K562 (cell line): Measurements from ENCODE around the gene KLF1. TPM values are rescaled to one million over a fixed set of nuclear protein-coding genes. Genes with fewer than 3 reads are reported as not detected.

ENCODE experiments used
- CXXC5 ChIP-seq: fragments of 250-450 bp; sonication (Bioruptor Pico); IDR thresholded peaks from 2 replicates; pipeline ENCODE4 v1.8.0; 2022; ENCODE audit warnings: inconsistent platforms, mild to moderate bottlenecking, moderate library complexity
- ETV6 ChIP-seq, 3 experiments: fragments of 150-350 bp in 1 of 3; sonication (generic) in 1 of 3; formaldehyde crosslinking in 1 of 3; IDR thresholded peaks; 2 replicates each; pipeline versions ENCODE4 v1.6.1 to v1.8.0; 2014 to 2022; ENCODE audit warnings: borderline replicate concordance in 2 of 3, low read depth in 2 of 3, antibody characterized with exemption in 1 of 3, low read length in 1 of 3, mild to moderate bottlenecking in 1 of 3, missing genetic modification reagents in 1 of 3
- FOXK2 ChIP-seq, 2 experiments: fragments of 450-650 bp; IDR thresholded peaks in 1 of 2; conservative IDR thresholded peaks in 1 of 2; 2 replicates each; pipeline ENCODE4 v1.6.1; 2016; ENCODE audit warnings: low read depth in 2 of 2, mild to moderate bottlenecking in 1 of 2
- FUS ChIP-seq: fragments of 200-400 bp; formaldehyde crosslinking; optimal IDR thresholded peaks from 2 replicates; pipeline ENCODE3; 2017; ENCODE audit warnings: low read depth, low read length
- GATAD2B ChIP-seq: fragments of 450-650 bp; IDR thresholded peaks from 2 replicates; pipeline ENCODE4 v1.6.1; 2017; ENCODE audit warnings: mild to moderate bottlenecking, borderline replicate concordance
- GTF2B ChIP-seq: IDR thresholded peaks from 2 replicates; pipeline ENCODE4 v1.6.1; 2011; ENCODE audit not compliant: insufficient read length; ENCODE audit errors: extremely low read depth
- GTF3C2 ChIP-seq: IDR thresholded peaks from 3 replicates; pipeline ENCODE4 v1.6.1; 2011; ENCODE audit warnings: borderline replicate concordance, mild to moderate bottlenecking, moderate library complexity; ENCODE audit not compliant: insufficient read length; ENCODE audit errors: extremely low read depth
- HDAC6 ChIP-seq: IDR thresholded peaks from 2 replicates; pipeline ENCODE4 v1.6.1; 2012; ENCODE audit warnings: low read depth, mild to moderate bottlenecking, control low read depth, inconsistent platforms, low read length, moderate library complexity
- HOXB6 ChIP-seq: fragments of 250-450 bp; sonication (Bioruptor Pico); IDR thresholded peaks from 2 replicates; pipeline ENCODE4 v1.5.1; 2022; ENCODE audit warnings: mild to moderate bottlenecking, borderline replicate concordance
- NFE2 ChIP-seq: IDR thresholded peaks from 2 replicates; pipeline ENCODE4 v1.6.1; 2014; ENCODE audit warnings: antibody characterized with exemption, low read depth
- RB1 ChIP-seq: fragments of 450-650 bp; IDR thresholded peaks from 2 replicates; pipeline ENCODE4 v1.6.1; 2017; ENCODE audit warnings: low read depth, mild to moderate bottlenecking
- SMAD1 ChIP-seq: fragments of 150-350 bp; IDR thresholded peaks from 2 replicates; pipeline ENCODE4 v1.6.1; 2014; ENCODE audit warnings: low read length, low read depth; ENCODE audit not compliant: partially characterized antibody
- THRB ChIP-seq: fragments of 450-650 bp; formaldehyde crosslinking; conservative IDR thresholded peaks from 2 replicates; pipeline ENCODE4 v1.4.0; 2022; ENCODE audit warnings: mild to moderate bottlenecking, missing genetic modification characterization
- TRIM28 ChIP-seq: fragments of 450-650 bp; IDR thresholded peaks from 2 replicates; pipeline ENCODE4 v1.6.1; 2017
- YBX1 ChIP-seq: fragments of 450-650 bp; IDR thresholded peaks from 2 replicates; pipeline ENCODE4 v1.7.1; 2016; ENCODE audit warnings: mild to moderate bottlenecking
- ZNF175 ChIP-seq: fragments of 200-800 bp; sonication (Bioruptor generic); IDR thresholded peaks from 2 replicates; pipeline ENCODE4 v1.6.1; 2016; ENCODE audit warnings: low read depth, mild to moderate bottlenecking, missing genetic modification characterization, missing compliant biosample characterization
- ZNF316 ChIP-seq: fragments of 450-650 bp; IDR thresholded peaks from 2 replicates; pipeline ENCODE4 v1.6.1; 2016
- ZNF445 ChIP-seq: fragments of 250-450 bp; sonication (Bioruptor Pico); IDR thresholded peaks from 2 replicates; pipeline ENCODE4 v1.4.0; 2020; ENCODE audit warnings: low read depth, mild to moderate bottlenecking, moderate library complexity
- ZNF655 ChIP-seq: fragments of 250-450 bp; sonication (Bioruptor Pico); IDR thresholded peaks from 2 replicates; pipeline ENCODE4 v1.5.0; 2021
- ZNF699 ChIP-seq: fragments of 250-450 bp; sonication (Bioruptor Pico); IDR thresholded peaks from 2 replicates; pipeline ENCODE4 v1.8.0; 2021; ENCODE audit warnings: mild to moderate bottlenecking, moderate library complexity; ENCODE audit not compliant: insufficient replicate concordance
- polyA plus RNA-seq, 8 experiments: library from polyadenylated mRNA; depleted of rRNA in 4 of 8; stranded (reverse) in 5 of 8; unstranded in 3 of 8; fragments of >200 nt; fragmentation: Nextera tagmentation in 2 of 8; fragmentation: Illumina TruSeq in 1 of 8; extraction: Ambion mirVana in 2 of 8; extraction: Trizol in 1 of 8; gene quantifications; 2 replicates each; pipeline versions ENCODE4 v1.2.1 to v1.2.3, GENCODE V29; 2011 to 2014; ENCODE audit warnings: inconsistent platforms in 1 of 8, missing spikeins in 1 of 8
- total RNA-seq, 7 experiments: library from RNA; depleted of rRNA in 6 of 7; stranded (reverse); fragments of >200 nt in 6 of 7; fragmentation: Illumina TruSeq in 2 of 7; extraction: Trizol in 2 of 7; gene quantifications; 2 replicates each; pipeline versions ENCODE4 v1.2.1 to v1.2.3, GENCODE V29; 2011 to 2021; ENCODE audit warnings: low replicate concordance in 1 of 7

KLF1 gene
- total and polyA plus RNA-seq, 9 of the 15 experiments (the other 6 are each of a cell fraction or from before 2014, with no cell fraction given), result 8.4 to 163 (median 47.3) TPM

- TF ChIP-seq THRB (no peak), HOXB6 (CRISPR knock-in tag) (no peak), ZNF699 (CRISPR knock-in tag) (no peak), FOXK2 (conservative IDR thresholded peaks at IDR 0.05 in 1 of 2, IDR thresholded peaks at IDR 0.05 in 1 of 2; ENCODE audit: low read depth in 2 of 2) (peak; percentile 73 to 80; a peak in 1 of 4 replicates), GTF3C2 (no peak), ZNF175 (no peak), ETV6 (IDR thresholded peaks at IDR 0.05; ENCODE audit: borderline replicate concordance in 1 of 2, low read depth in 2 of 2, low read length in 1 of 2) (no peak), ETV6 (CRISPR knock-in tag; IDR thresholded peaks at IDR 0.05; ENCODE audit: borderline replicate concordance) (no peak; the same call in 1 of the 2 replicates), ZNF445 (CRISPR knock-in tag) (no peak), CXXC5 (CRISPR knock-in tag) (peak; percentile 92), TRIM28 (no peak; the same call in 1 of the 2 replicates), NFE2 (peak; percentile 81), FUS (no peak), HDAC6 (no peak), ZNF316 (peak; percentile 24; the same call in 1 of the 2 replicates), YBX1 (no peak), SMAD1 (no peak), RB1 (peak; percentile 89), ZNF655 (CRISPR knock-in tag) (no peak), GATAD2B (peak; percentile 81; the same call in 1 of the 2 replicates), GTF2B (no peak)
Observed at GRCh38 chr19:12884926-12885748, 1.9 kb downstream of the KLF1 start (continued).
